D721Med (cell line): ENCODE results near the gene CALN1.

Experiments
- DNase-seq: peaks from one replicate; pipeline ENCODE4 v3.0.0; 2011; ENCODE audit warnings: low spot score; ENCODE audit not compliant: insufficient read length
- FAIRE-seq: peaks from 2 replicates; lab custom pipeline; 2011; peaks lifted over from hg19 to GRCh38; lab: Jason Lieb, UNC
- TF ChIP-seq, protein P1 (sequence below): IDR thresholded peaks from 2 replicates; pipeline ENCODE4 v1.5.1; 2012; ENCODE audit warnings: mild to moderate bottlenecking, control low read depth; ENCODE audit not compliant: insufficient read depth; ENCODE audit errors: missing control alignments

Gene CALN1

DNA sequence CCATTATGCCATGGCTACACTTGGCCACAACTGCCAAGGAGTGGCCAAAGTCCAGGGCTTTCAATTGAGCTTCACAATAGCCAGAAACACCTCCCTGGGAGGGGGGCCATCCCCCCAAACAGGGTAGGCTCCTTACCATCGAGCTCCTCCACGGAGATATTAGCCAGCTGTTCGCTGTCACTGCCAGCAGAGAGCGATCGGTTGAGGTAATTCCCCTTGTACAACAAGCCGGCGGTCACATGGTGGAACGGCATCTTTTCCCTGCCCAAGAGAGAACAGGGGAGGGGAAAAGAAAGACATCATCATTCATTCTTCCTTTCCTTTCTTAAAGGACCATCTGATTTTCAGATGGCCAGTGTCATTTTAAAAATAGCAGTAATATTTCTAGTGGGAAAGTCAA lies 133.6 kb downstream of the CALN1 start:
- no peak for FAIRE-seq
- TF ChIP-seq, protein P1, sequence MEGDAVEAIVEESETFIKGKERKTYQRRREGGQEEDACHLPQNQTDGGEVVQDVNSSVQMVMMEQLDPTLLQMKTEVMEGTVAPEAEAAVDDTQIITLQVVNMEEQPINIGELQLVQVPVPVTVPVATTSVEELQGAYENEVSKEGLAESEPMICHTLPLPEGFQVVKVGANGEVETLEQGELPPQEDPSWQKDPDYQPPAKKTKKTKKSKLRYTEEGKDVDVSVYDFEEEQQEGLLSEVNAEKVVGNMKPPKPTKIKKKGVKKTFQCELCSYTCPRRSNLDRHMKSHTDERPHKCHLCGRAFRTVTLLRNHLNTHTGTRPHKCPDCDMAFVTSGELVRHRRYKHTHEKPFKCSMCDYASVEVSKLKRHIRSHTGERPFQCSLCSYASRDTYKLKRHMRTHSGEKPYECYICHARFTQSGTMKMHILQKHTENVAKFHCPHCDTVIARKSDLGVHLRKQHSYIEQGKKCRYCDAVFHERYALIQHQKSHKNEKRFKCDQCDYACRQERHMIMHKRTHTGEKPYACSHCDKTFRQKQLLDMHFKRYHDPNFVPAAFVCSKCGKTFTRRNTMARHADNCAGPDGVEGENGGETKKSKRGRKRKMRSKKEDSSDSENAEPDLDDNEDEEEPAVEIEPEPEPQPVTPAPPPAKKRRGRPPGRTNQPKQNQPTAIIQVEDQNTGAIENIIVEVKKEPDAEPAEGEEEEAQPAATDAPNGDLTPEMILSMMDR = no peak

DNA sequence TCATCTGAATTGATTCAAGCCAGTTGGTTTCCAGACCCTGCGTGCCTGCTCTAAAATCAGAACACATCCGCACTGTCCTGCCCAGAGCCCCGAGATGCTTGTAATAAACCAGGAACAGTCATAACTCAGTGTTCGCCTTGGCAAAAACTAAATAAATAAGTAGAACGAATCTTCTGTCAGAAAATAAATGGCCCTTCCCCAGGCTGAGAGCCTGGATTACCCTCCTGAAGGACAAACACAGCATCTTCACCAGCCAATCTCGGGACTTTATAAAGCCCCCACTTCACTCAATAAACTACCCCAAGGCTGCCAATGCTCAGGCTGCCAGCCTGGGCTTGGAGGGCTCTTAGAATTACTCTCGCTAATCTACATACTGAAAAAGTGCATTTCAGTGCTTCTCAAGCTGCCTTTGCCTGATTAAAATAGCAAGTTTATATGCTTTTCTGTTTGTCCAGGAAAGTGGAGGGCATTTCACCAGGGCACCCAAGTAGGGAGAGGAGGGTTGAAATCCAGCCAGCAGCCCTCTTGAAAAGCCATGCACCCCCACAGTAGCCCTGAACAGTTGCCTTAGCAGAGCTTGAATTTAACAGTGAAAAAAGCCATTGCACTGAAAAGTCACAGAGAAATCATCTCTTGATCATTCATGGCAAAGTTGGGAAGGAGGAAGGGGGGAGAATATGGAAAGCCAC lies 136.6 kb downstream of the CALN1 start:
- TF ChIP-seq, protein P1 = no peak
- no peak for FAIRE-seq
- DNase-seq = no peak

More for the DNA sequence above, 133.6 kb downstream of the CALN1 start:
- no peak for DNase-seq

DNA sequence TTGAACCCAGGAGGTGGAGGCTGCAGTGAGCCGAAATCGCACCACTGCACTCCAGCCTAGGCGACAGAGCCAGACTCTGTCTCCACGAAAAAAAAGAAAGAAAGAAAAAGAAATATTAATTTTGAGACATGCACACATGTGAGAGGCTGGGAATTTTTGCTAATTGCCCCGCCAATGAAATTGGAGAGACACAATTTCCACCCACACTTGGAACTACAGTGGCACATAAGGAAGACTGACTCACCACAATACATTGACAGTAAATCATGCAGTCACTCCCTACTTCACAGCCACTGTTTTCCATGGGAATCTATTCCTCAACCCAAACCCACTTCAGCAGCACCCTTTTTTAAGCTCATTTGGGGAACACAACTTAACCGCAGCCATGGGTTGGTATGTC lies 139.7 kb downstream of the CALN1 start:
- FAIRE-seq (no peak), DNase-seq (no peak)

DNA sequence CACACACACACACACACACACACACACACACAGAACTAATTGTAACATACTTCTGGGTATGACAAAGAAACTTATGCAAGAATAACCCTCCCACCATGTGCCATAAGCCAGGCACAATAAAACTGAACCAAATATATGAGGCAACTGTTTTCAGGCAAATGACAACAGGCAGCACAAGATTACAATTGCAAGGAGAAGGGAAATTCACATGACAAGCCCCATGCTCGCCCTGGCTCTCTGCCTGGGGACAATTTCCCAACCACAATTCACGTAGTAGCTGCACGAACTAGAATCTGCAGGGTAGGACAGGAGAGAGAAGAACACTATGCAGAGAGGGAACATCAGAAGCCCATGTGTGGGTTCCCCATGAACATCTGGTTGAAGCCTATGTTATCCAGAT lies 143.3 kb downstream of the CALN1 start:
- TF ChIP-seq, protein P1 = no peak
- DNase-seq = no peak
- FAIRE-seq = no peak

More for the DNA sequence above, 139.7 kb downstream of the CALN1 start:
- TF ChIP-seq, protein P1 = no peak

DNA sequence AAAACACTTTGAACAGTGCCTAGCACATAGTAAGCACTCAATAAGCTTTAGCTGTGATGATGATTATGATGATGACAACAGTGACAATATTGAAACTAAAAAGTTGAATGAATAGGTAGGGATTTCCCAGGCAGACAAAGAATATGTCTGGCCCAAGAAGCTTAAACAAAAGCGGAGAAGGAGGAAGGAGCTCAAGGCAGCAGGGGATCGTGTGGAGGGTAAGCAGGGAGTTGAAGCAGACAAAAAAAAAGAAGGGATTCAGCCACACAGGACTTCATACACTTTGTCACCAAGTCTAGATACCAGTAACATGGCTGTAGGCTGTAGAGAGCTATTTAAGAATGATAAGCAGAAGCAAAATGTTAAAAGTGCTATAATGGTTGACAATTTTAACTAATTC lies 144.0 kb downstream of the CALN1 start:
- FAIRE-seq (no peak), DNase-seq (no peak)
- TF ChIP-seq, protein P1 = no peak

DNA sequence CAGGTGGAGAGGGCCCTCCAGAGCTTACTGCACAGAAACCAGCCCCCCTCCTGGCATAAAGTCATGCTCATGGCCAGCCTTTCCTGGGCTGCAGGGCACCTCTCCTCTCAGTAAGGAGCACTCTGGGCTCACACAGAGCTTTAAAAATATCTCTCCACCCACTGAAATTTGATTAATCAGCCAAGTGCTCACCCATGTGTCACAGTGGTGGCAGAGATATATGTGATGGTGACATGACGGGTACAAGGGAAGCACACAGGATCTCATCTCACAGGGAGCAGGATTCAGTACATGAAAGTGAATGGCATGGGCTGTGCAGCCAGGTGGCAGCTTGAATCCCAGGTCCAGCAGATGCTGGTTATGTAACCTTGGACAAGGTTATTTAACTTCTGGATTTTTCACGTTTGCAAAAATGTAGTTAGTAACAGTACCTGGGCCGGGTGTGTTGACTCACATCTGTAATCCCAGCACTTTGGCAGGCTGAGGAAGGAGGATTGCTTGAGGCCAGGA lies 144.8 kb downstream of the CALN1 start:
- TF ChIP-seq, protein P1 = no peak
- no peak for DNase-seq
- no peak for FAIRE-seq

GRCh38 chr7:72266771-72267170 lies 145.4 kb downstream of the CALN1 start:
- DNase-seq = no peak
- TF ChIP-seq, protein P1 = no peak
- no peak for FAIRE-seq
